Stimulated activated CD4-positive, alpha-beta T cell treated with anti-CD3 and anti-CD28 coated beads, Interleukin-12 subunit alpha, Interleukin-12 subunit beta, amount 100 ng/mL, for 24 hours (primary cell): ENCODE measurements around the gene AP4E1.
"Not testable (repeated sequence)": the region's sequence is repeated elsewhere in the genome, so short reads cannot be mapped to it uniquely, and the experiment has no call there.

Experiments used
- DNase-seq, 2 experiments: peaks; one replicate each; pipeline ENCODE4 v3.0.0-alpha.2; 2020; ENCODE audit warnings: low read depth in 2 of 2

The AP4E1 gene

DNA sequence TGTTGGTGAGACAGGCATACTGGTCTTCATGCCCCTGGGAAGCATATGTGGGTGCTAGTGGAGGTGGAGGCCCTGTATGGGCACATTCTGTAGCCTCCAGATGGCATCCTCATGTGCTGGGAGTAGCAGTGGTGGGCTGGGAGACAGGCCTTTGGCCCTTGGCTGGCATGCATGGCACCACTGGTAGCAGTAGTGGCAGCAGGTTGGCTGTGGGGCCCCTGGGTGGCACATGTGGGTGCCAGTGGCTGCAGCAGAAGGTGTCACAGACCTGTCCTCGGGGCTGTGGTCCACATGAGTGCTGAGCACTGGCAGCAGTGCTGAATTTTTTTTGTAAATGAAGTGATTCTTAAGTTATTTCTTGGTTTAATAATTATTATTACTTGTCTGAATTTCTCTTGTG, 115.0 kb downstream of the AP4E1 start:
- DNase-seq = no peak

DNA sequence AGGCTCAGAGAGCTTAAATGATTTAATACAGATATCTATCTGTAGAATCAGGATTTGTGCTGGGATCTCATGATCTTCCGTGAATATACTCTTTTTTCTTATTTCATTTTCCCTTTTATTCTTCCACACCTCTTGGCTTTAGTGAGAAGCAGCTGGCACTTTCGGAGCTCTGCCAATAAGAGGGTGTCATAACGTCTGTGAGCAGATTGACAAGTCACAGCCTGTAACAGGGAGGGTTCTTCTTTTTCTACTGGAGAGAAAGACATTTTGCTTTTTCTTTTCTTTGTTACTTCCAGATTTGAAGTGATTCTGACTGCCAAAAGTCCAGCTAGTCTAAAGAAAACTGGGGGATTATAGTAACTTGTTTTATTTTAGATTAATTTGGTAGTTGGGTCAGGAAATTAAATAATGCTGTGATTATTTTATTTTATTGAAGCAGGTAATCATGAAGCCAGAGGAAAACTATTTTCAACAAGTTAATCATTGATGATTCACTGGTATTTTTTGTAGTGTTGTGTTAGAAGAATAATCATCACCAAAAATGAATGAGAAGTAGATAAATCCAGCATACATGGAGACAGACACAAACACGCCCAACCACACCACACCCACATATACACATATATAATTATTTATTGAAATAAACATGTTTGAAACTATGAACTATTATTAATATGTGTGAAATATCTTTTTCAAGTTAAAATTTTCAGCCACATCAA, 116.4 kb downstream of the AP4E1 start:
- DNase-seq = no peak

DNA sequence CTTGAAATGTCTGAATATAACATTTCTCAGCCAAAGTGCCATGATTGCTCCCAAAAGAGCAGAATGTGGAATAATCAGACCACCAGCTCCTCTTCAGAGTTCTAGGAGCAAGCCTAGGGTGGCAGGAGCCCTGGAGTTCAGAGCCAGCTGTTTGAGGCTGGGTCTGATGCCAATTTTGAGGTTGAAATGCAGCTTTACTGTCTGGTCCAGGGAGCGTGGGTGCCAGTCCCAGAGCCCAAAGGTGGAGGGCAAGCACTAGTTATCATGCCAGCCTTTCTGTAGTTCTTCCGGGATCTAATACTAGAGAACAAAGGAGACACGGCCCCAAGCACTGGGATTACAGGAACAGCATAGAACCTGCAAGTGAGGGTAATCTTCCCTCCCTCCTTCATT, 117.0 kb downstream of the AP4E1 start:
- no peak for DNase-seq

DNA sequence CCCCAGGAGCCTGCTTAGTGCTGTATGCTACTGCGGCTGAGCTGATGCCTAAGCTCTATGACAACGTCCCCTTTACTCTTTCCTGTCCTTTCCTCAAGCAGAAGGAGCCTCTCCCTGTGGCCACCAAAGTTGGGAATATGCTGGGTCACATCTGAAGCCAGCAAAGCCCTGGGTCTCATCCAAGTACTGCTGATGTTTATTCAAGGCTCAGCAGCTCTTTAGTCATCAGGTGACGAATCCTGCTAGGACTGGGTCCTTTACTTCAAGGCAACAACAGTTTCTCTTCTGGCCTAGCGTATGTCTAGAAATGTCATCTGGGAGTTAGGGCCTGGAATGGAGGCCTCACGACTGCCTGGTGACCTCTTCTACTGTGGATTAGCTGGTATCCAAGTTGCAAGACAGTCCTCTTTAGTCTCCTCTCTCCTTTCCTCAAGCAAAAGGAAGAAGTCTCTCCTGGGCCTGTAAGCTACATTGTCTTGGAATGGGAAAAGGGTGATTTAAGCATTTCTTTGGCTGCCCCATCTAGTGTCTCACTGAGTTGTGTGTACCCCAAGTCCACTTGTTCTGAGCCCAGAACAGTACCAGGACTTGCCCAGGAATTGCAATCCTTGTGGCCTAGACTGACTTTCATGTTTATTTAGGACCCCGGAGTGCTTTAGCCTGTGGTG, 122.3 kb downstream of the AP4E1 start:
- DNase-seq = no peak

DNA sequence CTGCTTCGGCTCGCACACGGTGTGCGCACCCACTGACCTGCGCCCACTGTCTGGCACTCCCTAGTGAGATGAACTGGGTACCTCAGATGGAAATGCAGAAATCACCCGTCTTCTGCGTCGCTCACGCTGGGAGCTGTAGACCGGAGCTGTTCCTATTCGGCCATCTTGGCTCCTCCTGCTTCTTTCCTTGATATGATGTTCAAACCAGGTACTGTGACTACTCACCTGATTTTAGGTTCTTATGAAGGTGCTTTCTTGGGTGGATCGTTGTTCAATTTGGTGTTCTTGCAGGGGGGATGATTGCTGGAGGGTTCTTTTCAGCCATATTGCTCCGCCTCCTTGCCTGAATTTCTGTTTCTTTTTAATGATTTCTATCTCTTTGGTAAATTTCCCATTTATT, 129.0 kb downstream of the AP4E1 start:
- not testable (repeated sequence) for DNase-seq

DNA sequence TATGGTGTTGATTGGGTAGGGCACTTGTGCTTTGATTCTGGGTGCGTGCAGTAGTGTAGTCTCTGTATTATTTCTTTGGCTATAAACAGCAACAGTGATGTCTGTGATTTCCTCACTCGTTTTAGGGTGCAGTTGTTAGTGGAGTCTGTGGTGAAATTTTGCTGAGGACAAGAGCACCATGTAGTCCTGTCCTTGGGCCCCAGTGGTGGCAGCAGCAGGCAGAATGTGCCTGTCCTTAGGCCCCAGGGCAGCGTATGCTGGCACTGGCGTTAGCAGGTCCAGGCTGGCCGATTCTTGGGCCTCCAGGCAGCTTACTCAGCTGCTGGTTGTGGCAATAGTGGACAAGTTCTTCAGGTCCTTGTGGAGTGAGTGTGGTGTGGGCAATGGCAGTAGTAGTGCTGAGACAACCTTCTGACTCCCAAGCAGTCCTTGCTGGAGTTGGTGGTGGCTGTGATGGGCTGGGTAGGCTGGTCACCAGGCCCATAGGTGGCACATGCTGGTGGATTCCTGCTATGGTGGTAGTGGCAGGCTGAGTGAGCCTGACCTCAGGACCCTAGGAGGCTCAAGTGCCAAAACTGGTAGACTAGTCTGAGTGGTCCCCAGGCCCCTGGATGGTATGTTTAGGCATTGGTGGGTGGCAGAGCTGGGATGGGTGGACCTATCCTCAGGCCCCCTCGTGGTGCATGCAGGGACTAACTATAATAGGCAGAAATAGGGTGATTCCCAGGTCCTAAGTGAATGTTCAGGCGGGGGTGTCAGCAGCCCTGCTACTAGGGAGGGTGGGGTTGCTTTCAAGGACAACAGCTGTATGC, 129.9 kb downstream of the AP4E1 start:
- no peak for DNase-seq

DNA sequence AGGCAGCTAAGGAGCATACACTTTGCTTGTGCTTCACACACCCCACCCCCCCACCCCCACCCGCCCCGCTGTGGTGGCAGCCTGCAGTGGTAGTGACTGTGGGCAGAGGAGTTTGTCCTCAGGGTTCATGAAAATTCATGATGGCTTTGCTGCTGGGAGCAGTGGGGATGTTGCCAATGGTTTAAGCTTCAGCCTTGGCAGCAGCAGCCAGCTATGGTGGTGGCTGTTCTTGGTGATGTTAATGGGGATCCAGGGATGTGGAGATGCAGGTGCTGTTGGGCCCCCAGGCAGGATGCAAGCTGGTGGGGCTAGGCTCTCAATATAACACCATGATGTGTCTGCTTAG, 130.5 kb downstream of the AP4E1 start:
- no peak for DNase-seq

DNA sequence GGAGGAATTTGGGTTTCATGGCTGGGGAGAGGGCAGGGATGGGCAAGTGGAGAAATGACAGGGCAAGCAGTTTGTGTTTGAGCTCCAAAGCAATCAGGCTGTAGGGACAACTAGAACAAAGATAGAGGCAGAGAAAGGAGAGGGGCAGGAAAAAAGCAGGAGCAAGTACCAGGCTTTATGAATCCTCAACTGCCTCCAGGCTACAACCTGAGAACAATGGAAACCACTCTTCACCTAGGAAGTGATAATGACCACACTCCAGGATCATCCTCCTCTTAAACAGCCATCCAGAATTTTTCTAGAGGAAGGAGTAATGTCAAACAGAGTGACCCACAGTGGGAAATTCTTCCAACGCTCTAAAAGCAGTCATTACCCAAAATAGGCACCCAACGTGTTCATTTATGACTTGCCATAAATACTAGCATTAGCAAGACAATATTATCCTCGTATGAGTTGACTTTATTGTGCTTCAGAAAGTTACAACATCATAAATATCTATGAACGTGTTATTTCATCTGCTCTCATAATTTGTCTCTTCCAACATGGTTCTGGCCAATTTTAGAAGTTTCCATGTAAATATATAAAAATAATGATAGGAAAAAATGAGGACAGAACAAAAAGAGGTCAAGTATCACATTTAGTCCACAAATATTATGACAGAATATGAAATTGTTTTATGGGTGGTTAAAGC, 135.7 kb downstream of the AP4E1 start:
- no peak for DNase-seq

DNA sequence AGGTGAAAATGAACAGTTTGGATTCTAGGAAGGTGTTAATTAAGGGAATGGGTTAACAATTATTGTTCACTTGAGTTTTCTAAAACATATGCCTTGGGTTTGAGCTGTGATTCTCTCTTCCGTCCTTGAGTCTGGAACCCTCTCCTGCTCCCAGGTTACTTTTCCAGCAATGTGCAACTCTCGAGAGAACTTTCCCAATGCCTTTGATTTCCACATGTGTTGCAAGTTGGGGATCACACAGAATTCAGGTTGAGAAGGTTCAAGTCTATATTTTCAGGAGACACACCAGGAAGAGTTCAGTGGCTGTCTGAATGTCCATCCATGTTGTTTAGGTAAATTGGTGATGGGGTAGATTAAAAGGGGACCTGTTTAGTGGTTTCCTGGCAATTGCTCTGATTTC, 137.5 kb downstream of the AP4E1 start:
- DNase-seq = no peak

DNA sequence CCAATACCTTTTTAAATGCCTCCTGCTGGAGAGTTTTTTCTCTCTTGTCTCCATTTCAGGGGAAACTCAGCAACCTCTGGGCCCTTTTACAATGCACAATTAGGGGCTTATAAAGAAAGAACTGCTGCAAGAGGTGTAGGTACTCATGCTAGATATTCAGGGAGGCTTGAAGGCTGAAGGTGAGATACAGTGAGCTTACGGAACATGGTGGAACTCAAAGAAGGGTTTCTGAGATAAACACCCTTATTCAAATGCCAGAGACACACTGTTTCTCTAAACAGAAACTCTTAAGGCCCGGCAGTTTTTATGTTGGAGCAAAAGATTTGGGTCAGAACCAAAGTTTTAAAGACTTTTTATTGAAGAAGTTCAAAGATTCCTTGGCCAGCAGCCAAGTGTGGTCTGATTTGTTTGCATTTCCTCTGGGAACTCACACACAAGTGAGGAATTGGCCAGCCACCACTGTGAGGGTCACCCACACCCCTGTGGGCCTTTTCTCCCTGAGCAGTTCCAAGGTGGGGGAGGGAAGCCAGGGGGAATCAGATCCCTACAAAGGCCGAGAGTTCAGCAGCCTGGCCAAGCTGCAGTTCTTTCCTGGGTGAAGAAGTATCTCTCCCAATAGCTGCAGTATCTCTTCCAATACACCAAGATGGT, 138.4 kb downstream of the AP4E1 start:
- no peak for DNase-seq

DNA sequence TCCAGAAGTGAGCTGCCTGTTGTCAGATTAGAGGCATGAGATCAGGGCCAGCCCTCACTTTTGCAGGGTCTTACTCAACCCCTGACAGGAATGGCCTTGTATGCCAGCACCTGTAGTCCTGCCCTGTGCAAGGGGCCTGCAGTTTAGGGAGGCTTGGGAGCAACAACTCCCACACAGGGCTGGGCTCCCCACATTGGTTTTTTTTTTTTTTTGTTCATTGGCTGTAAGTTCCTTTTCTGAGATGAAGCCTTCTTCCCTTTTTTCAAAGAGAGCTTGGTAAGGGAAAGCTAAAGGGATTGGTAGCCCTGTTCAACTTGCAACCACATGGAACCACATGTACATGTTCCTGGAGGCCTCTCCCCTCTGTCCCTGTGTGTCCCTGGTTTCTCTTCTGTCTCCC, 139.8 kb downstream of the AP4E1 start:
- DNase-seq = no peak

DNA sequence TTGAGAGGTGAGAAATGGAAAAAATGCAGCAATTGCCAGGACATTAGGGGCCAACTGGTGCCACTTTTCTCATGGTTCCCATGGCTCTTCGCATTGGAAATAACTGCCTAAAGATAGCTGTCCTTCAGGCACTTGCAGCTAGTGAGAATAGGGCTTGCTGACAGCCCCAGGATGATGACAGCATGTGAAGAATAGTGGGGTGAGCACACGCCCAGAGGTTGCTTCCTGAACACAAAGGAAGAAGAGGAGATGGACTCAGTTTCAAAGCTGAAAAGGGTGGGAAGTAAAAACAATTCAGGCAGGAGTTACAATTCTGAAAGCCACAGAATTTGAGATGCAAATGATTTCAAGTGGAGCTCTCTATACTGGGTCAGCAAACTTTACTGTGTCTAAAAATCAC, 140.6 kb downstream of the AP4E1 start:
- DNase-seq = no peak

DNA sequence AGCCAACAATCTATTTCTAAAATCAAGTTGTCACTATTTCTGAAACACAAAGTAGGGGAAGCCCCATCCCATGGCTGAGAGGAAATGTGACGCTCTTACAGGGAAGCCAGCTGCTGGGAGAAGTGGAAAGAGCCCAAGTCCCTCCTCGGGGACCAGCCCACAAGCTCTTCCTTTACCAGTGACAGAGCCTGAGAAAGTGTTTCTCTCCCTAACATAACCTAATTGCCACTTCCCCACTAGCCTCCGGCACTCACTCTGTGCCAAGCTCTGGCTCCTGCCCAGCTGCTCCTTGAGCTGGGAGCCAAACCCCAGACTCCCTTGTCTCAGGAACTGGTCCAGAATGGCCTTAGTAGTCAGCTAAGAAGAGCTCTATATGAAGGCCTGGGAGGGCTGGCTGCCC, 143.3 kb downstream of the AP4E1 start:
- DNase-seq = no peak

DNA sequence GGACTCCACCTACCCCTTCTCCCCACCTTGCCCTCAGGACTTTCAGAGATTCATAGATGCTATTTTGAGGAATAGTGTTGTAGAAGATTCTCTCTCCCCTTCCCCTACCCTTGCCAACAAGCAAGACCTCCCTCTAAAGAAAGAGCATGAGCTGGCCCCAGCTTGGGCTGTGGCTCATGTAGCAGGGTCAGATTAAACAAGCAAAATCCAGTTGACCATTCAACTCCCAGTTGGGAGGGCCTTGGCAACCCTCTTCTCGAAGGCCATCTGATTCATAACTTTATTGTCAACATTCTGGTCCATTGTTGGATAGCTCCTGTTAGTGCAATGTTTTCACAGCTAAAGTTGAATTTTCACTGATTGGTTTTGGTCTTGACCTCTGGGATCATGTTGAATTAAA, 145.1 kb downstream of the AP4E1 start:
- no peak for DNase-seq

DNA sequence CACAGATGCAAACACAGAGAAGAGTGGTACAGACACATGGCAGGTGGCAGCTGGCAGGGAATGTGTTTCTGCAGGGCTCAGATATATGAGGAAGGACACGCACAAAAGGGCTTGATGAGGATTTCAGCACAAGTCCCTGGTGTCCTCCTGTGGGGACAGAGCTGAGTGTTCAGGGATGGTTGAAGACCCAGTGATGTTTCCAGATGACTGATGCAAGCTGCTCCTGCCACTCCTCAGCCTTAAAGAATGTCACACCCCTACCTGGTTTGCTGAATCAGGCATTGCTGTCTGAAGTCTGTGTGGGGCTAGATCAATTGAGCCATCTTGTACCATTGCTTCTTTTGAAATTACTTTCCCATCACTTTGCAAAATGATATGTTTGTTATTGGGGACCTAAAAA, 146.1 kb downstream of the AP4E1 start:
- DNase-seq = no peak
